Prostate gland (tissue), 2 donors: ENCODE data around the gene ORAI1. TPM values are rescaled to one million over a fixed set of nuclear protein-coding genes. Genes with fewer than 3 reads are reported as not detected.

ENCODE experiments used
- DNase-seq: peaks from one replicate; pipeline ENCODE4 v3.0.0-alpha.2; 2019; ENCODE audit warnings: low spot score
- H3K27ac ChIP-seq, 2 donors: fragments of 200-600 bp; sonication (generic); 2 replicates each; pipeline ENCODE4 v1.5.1; 2017 to 2019
- H3K27me3 ChIP-seq: fragments of 200-600 bp; sonication (generic); replicated peaks from 2 replicates; pipeline ENCODE4 v1.5.1; 2019; ENCODE audit not compliant: insufficient read depth
- H3K36me3 ChIP-seq, 2 donors: fragments of 200-600 bp; sonication (generic); 1 replicate in 1 of 2; 2 replicates in 1 of 2; pipeline versions ENCODE4 v1.5.1 to v1.8.1; 2017 to 2019
- H3K4me1 ChIP-seq: fragments of 200-600 bp; sonication (generic); replicated peaks from 2 replicates; pipeline ENCODE4 v1.5.1; 2019
- H3K4me3 ChIP-seq, 2 donors: fragments of 200-600 bp; sonication (generic); 2 replicates each; pipeline ENCODE4 v1.5.1; 2017 to 2019
- H3K9me3 ChIP-seq: fragments of 200-600 bp; sonication (generic); 2 replicates; pipeline ENCODE4 v1.5.1; 2017
- CTCF ChIP-seq, 4 experiments: fragments of 200-600 bp in 2 of 4; fragments of 450-650 bp in 2 of 4; sonication (generic) in 2 of 4; IDR thresholded peaks; 1 replicate in 3 of 4; 2 replicates in 1 of 4; pipeline ENCODE4 v1.5.1; 2016 to 2019; ENCODE audit warnings: antibody characterized with exemption in 4 of 4, mild to moderate bottlenecking in 2 of 4, moderate library complexity in 2 of 4
- POLR2A ChIP-seq: fragments of 450-650 bp; IDR thresholded peaks from one replicate; pipeline ENCODE4 v1.6.1; 2016; ENCODE audit warnings: antibody characterized with exemption, mild to moderate bottlenecking
- POLR2AphosphoS5 ChIP-seq: sonication (generic); formaldehyde crosslinking; IDR thresholded peaks from one replicate; pipeline ENCODE4 v1.6.1; 2017; ENCODE audit warnings: antibody characterized with exemption
- WGBS: methylation state at CpG from one replicate; pipeline ENCODE4 v1.1.5; 2018; 5-methylcytosine and 5-hydroxymethylcytosine counted together
- intact Hi-C: fragments of 100-400 bp; cut with DNase I; formaldehyde crosslinking; loops from one replicate; pipeline ENCODE4 v1.14.2; 2022
- total RNA-seq, 2 donors: library from RNA; depleted of rRNA; stranded (reverse); fragments of >200 nt; gene quantifications; one replicate each; pipeline ENCODE4 v1.1.0, GENCODE V29; 2016

ORAI1 gene
- 10 to 100 TPM in 1 of 2 donors, 1 to 10 TPM in 1; 5.5 to 71.1 TPM for total RNA-seq

GRCh38 chr12:121626087-121626852, at the start of gene ORAI1:
Gene ORAI1 (plus strand): TSS chr12:121626530.
- intact Hi-C loops: loop anchor here (2.0 to 5.0 kb wide), 4 partner anchors 45 to 124 kb away; partner anchors contain the start of gene KDM2B
- Histone ChIP-seq H3K4me1 (no peaks in the 10 kb centered on the region), H3K9me3 (no peaks in the 10 kb centered on the region), H3K27me3 (no peaks in the 10 kb centered on the region), H3K27ac (peak within 1 kb of the TSS; percentile 86 to 87), H3K4me3 (peak within 1 kb of the TSS; percentile 53 to 66), H3K36me3 (no peaks in the 10 kb centered on the region)
- TF ChIP-seq POLR2AphosphoS5: peak; percentile 82
- peak in 2 of 4 experiments; percentile 21 to 51 for TF ChIP-seq CTCF (IDR thresholded peaks at IDR 0.05)
- peak; percentile 66 for TF ChIP-seq POLR2A
- under 1% methylated on average over 38 of the region's 92 CpGs for WGBS
- DNase-seq: peak; percentile 97

GRCh38 chr12:121576851-121577391, 49.4 kb upstream of the ORAI1 start:
- intact Hi-C loops: no loop called here
- H3K36me3 ChIP-seq: no peaks in the 10 kb centered on the region
- H3K4me3 ChIP-seq: no peak overlapping the region
- H3K9me3 ChIP-seq: no peaks in the 10 kb centered on the region
- 32% methylated on average over 4 of the region's 4 CpGs for WGBS
- peak overlapping the region in 1 of 2 donors; percentile 6 for H3K27ac ChIP-seq
- TF ChIP-seq CTCF (IDR thresholded peaks at IDR 0.05): no peak
- TF ChIP-seq POLR2A: no peak
- no peak for TF ChIP-seq POLR2AphosphoS5
- no peaks in the 10 kb centered on the region for H3K27me3 ChIP-seq
- DNase-seq: no peak
- no peaks in the 10 kb centered on the region for H3K4me1 ChIP-seq

GRCh38 chr12:121577443-121578180, 48.7 kb upstream of the ORAI1 start:
- Histone ChIP-seq H3K4me1 (no peaks in the 10 kb centered on the region), H3K27me3 (no peaks in the 10 kb centered on the region), H3K27ac (peak overlapping the region; percentile 36 to 49), H3K36me3 (no peaks in the 10 kb centered on the region), H3K9me3 (no peaks in the 10 kb centered on the region), H3K4me3 (peak overlapping the region in 1 of 2 donors; percentile 53)
- intact Hi-C loops: no loop called here
- TF ChIP-seq CTCF (IDR thresholded peaks at IDR 0.05) (no peak), POLR2AphosphoS5 (no peak), POLR2A (no peak)
- 86% methylated on average over 10 of the region's 10 CpGs for WGBS
- no peak for DNase-seq

- TF ChIP-seq CTCF (IDR thresholded peaks at IDR 0.05): no peak
- TF ChIP-seq POLR2A: no peak
- TF ChIP-seq POLR2AphosphoS5: no peak
- Histone ChIP-seq H3K9me3 (no peaks in the 10 kb centered on the region), H3K4me3 (peak overlapping the region; percentile 53 to 55), H3K36me3 (no peaks in the 10 kb centered on the region), H3K27ac (peak overlapping the region; percentile 36 to 78), H3K4me1 (no peaks in the 10 kb centered on the region), H3K27me3 (no peaks in the 10 kb centered on the region)
- no peak for DNase-seq
- WGBS: 15% methylated on average over 62 of the region's 77 CpGs
- intact Hi-C loops: no loop called here
Measured at GRCh38 chr12:121578230-121579189, 47.8 kb upstream of the ORAI1 start.
